Measurements from ENCODE around the gene PODN.

Gene PODN

DNA sequence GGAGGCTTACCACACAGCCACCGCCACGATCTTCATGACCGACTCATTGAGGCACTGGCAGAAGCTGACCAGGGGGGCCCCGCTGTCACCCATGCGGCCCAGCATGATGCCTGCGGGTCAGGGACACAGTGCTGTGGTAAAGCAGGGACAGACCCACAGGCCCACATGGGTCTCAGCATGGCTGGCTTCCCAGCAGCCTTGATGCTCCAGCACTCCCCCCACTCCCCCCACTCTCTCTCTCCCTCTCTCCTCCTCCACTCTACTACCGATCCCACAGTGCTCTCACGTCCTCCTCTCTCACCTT is 31.4 kb downstream of the PODN start:
- H3K4me3 ChIP-seq (ENCODE audit: low read depth, low read length): no peak overlapping the region
- no peaks in the 10 kb centered on the region for H3K4me1 ChIP-seq
- no peaks in the 10 kb centered on the region for H3K9me3 ChIP-seq
- no peaks in the 10 kb centered on the region for H3K27me3 ChIP-seq
- H3K36me3 ChIP-seq: no peaks in the 10 kb centered on the region
- DNase-seq: no peak
- TF ChIP-seq, protein P1, sequence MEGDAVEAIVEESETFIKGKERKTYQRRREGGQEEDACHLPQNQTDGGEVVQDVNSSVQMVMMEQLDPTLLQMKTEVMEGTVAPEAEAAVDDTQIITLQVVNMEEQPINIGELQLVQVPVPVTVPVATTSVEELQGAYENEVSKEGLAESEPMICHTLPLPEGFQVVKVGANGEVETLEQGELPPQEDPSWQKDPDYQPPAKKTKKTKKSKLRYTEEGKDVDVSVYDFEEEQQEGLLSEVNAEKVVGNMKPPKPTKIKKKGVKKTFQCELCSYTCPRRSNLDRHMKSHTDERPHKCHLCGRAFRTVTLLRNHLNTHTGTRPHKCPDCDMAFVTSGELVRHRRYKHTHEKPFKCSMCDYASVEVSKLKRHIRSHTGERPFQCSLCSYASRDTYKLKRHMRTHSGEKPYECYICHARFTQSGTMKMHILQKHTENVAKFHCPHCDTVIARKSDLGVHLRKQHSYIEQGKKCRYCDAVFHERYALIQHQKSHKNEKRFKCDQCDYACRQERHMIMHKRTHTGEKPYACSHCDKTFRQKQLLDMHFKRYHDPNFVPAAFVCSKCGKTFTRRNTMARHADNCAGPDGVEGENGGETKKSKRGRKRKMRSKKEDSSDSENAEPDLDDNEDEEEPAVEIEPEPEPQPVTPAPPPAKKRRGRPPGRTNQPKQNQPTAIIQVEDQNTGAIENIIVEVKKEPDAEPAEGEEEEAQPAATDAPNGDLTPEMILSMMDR (IDR thresholded peaks at IDR 0.05; ENCODE audit: low read depth, low read length): no peak

DNA sequence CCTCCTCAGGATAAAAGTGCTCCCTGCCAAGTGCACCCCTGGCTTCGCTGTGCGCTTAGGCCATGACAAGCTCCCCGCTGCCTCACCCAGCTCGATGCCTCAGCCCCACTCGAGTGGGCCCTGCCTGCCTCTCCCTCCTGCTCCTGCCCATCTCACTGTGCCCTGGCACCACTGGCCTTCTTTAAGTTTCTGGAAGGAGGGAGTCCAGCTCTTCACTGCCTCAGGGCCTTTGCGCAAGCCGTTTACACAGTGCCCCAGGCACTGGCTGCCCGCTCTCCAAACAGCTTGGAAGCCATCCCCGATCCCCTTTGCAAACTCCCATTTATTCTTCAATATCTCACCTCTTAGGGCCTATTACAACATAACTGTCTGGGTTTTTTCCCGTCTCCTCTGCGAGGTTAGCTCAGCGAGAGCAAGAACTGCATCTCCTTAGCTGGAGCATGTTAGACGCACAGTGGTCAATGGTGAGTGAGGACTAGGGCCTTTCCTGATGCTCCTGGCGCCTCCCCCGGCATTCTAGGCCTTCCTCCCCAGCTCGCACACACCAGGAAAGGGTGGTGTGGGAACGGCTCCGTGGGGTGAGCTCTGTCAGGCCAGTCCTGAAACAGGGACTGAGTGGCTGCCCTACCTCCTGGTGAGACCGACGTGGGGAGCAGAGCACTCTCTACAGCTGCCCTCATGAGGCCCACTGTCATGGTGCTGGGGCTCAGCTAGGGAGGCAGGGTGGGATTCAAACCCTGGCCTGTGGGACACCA is 31.9 kb downstream of the PODN start:
- DNase-seq: no peak
- TF ChIP-seq, protein P1 (IDR thresholded peaks at IDR 0.05; ENCODE audit: low read depth, low read length): no peak
- Histone ChIP-seq H3K4me1 (no peaks in the 10 kb centered on the region), H3K36me3 (no peaks in the 10 kb centered on the region), H3K4me3 (ENCODE audit: low read depth, low read length) (no peak overlapping the region), H3K27me3 (no peaks in the 10 kb centered on the region), H3K9me3 (no peaks in the 10 kb centered on the region)

GRCh38 chr1:53094533-53094919 is 32.5 kb downstream of the PODN start:
- Histone ChIP-seq H3K4me1 (no peaks in the 10 kb centered on the region), H3K36me3 (no peaks in the 10 kb centered on the region), H3K27me3 (no peaks in the 10 kb centered on the region), H3K9me3 (no peaks in the 10 kb centered on the region), H3K4me3 (ENCODE audit: low read depth, low read length) (no peak overlapping the region)
- TF ChIP-seq, protein P1 (IDR thresholded peaks at IDR 0.05; ENCODE audit: low read depth, low read length): no peak
- no peak for DNase-seq

GRCh38 chr1:53104289-53104913 is 42.4 kb downstream of the PODN start:
- Histone ChIP-seq H3K27me3 (no peaks in the 10 kb centered on the region), H3K9me3 (no peaks in the 10 kb centered on the region; the same call in 1 of the 2 replicates), H3K4me1 (peaks cover under 1% of the 10 kb centered on the region), H3K36me3 (no peaks in the 10 kb centered on the region), H3K4me3 (ENCODE audit: low read depth, low read length) (no peak overlapping the region)
- no peak for DNase-seq
- TF ChIP-seq, protein P1 (IDR thresholded peaks at IDR 0.05; ENCODE audit: low read depth, low read length): no peak

GRCh38 chr1:53107090-53107489 is 45.1 kb downstream of the PODN start:
- DNase-seq: no peak
- Histone ChIP-seq H3K27me3 (no peaks in the 10 kb centered on the region), H3K9me3 (no peaks in the 10 kb centered on the region), H3K36me3 (no peaks in the 10 kb centered on the region), H3K4me3 (ENCODE audit: low read depth, low read length) (no peak overlapping the region), H3K4me1 (peaks cover 4% of the 10 kb centered on the region)
- TF ChIP-seq, protein P1 (IDR thresholded peaks at IDR 0.05; ENCODE audit: low read depth, low read length): no peak

GRCh38 chr1:53107570-53108322 is 45.7 kb downstream of the PODN start:
- H3K9me3 ChIP-seq: no peaks in the 10 kb centered on the region
- no peak for DNase-seq
- H3K4me3 ChIP-seq (ENCODE audit: low read depth, low read length): no peak overlapping the region
- TF ChIP-seq, protein P1 (IDR thresholded peaks at IDR 0.05; ENCODE audit: low read depth, low read length): no peak
- no peaks in the 10 kb centered on the region for H3K36me3 ChIP-seq
- no peaks in the 10 kb centered on the region for H3K27me3 ChIP-seq
- H3K4me1 ChIP-seq: peaks cover 4% of the 10 kb centered on the region
